HFFc6 (cell line): Measurements from ENCODE around the gene LAMA3. TPM values are rescaled to one million over a fixed set of nuclear protein-coding genes. Genes with fewer than 3 reads are reported as not detected.

Experiments used
- DNase-seq: peaks from one replicate; pipeline ENCODE4 v3.0.0-alpha.2; 2018
- H3K27ac Mint-ChIP-seq: 2 replicates; pipeline ENCODE4 v1.8.0; 2020; ENCODE audit warnings: mild to moderate bottlenecking, mixed read lengths
- H3K27me3 Mint-ChIP-seq: 2 replicates; pipeline ENCODE4 v1.8.0; 2021; ENCODE audit warnings: mild to moderate bottlenecking, moderate library complexity, mixed read lengths; ENCODE audit not compliant: insufficient read depth
- H3K36me3 Mint-ChIP-seq: 2 replicates; pipeline ENCODE4 v1.8.0; 2021; ENCODE audit warnings: low read depth, mixed read lengths
- H3K4me1 Mint-ChIP-seq: 2 replicates; pipeline ENCODE4 v1.8.0; 2020; ENCODE audit warnings: low read depth, mixed read lengths
- H3K4me3 Mint-ChIP-seq: 2 replicates; pipeline ENCODE4 v1.8.0; 2020; ENCODE audit warnings: mild to moderate bottlenecking, moderate library complexity, mixed read lengths
- H3K9me3 Mint-ChIP-seq: 2 replicates; pipeline ENCODE4 v1.8.0; 2020; ENCODE audit warnings: mild to moderate bottlenecking, mixed read lengths
- CTCF ChIP-seq: fragments of 200-600 bp; sonication (generic); IDR thresholded peaks from 2 replicates; pipeline ENCODE4 v1.5.0; 2021; ENCODE audit warnings: antibody characterized with exemption, mild to moderate bottlenecking
- total RNA-seq, 6 experiments: library from RNA; stranded (reverse); fragmentation: NEBNext Ultra II Directional; extraction: Animal tissue kit (Norgen Biotek cat#: 25700); gene quantifications; 2 replicates in 1 of 6; 3 replicates in 5 of 6; pipeline ENCODE4 v1.2.3, GENCODE V29; 2021

Gene LAMA3
- total RNA-seq, 6 experiments from 2014 or later = 0.46 to 1.6 (median 0.54) TPM

- Mint-ChIP-seq H3K27ac (peak overlapping the region; percentile 29), H3K36me3 (no peaks in the 10 kb centered on the region), H3K9me3 (no peaks in the 10 kb centered on the region), H3K27me3 (peaks cover 2% of the 10 kb centered on the region; the same call in 1 of the 2 replicates), H3K4me3 (no peak overlapping the region), H3K4me1 (peaks cover 66% of the 10 kb centered on the region)
- no peak for DNase-seq
- TF ChIP-seq CTCF = no peak
Observed at GRCh38 chr18:23825496-23825895, 136.2 kb downstream of the LAMA3 start.

DNA sequence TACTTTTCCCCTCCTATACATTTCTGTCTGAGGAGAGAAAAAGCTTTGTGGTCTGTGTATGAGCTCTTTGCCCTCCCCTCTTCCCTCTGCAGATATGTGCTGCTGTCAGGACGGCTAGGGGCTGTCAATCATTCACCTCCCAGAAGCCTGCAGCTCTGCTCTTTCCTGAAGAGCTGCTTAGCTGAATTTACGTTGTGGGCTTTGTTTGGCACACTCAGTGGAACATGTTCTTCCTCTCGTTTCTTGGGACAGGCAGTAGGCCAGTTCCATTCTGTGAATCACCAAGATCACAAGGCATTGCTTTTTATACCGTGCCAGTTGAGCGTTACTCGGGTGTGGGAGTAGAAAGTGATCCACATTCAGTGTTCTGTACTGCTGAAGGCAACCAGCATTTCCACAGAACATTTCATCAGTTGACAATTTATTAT is 136.7 kb downstream of the LAMA3 start:
- peak overlapping the region; percentile 71 for H3K27ac Mint-ChIP-seq
- H3K4me3 Mint-ChIP-seq = peak overlapping the region; percentile 16; the same call in 1 of the 2 replicates
- peak; percentile 73 for DNase-seq
- H3K4me1 Mint-ChIP-seq = peaks cover 66% of the 10 kb centered on the region
- no peaks in the 10 kb centered on the region for H3K36me3 Mint-ChIP-seq
- TF ChIP-seq CTCF = no peak
- no peaks in the 10 kb centered on the region for H3K9me3 Mint-ChIP-seq
- peaks cover 2% of the 10 kb centered on the region; the same call in 1 of the 2 replicates for H3K27me3 Mint-ChIP-seq

DNA sequence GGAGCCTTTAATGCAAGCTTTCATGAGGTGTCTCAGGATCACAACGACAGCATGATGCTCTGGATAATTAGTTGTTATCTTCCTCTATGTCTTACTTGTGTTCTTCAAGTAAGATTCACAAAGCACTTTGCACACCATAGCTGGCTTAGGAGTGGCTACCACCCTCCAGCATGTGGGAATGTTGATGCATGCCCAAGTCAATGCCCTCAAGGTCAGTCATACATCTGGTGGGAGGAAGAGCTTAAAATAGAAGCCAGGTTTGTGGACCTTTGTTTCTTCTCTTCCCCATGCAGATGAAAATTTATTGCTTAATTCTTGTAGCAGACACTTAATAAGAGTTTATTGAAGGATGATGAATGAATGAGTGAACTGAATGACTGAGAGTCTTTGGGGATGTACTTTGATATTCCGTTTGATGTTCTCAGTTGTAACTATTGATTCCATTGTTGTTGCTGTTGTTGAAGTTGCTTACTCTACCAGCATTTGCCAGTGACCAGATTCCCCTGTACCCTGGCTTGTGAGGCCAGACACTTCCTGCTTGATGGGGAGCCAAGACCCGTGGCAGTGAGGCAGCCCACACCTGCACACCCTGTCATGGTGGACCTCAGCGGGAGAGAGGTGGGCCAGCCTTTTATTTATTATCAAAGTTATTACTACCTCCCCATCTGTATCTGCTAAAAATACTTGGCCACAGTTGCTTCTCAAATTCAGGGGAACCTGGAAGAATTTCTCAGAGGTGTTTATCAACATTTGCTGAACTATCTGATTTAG is 137.8 kb downstream of the LAMA3 start:
- H3K27ac Mint-ChIP-seq = peak overlapping the region; percentile 24; the same call in 1 of the 2 replicates

DNA sequence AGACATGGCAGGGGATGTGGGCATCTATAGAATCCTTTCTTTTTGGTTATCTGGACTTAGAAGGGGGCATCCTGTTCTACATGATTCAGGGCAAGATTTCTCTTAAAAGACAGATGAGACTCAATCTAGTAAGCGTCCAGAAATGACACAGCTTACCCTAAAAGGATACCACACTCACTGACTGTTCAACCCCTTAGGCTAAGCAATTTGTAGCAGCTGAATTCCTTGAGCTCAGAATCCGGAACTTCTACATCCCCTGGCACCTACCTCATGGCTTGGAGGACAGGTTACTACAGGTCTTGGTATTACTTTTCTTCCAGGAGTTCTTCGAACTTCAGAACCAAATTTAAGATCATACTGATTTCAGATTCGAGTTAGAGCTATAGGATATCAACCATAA is 138.4 kb downstream of the LAMA3 start:
- TF ChIP-seq CTCF = no peak
- Mint-ChIP-seq H3K4me3 (no peak overlapping the region), H3K27ac (peak overlapping the region; percentile 24; the same call in 1 of the 2 replicates), H3K4me1 (peaks cover 60% of the 10 kb centered on the region), H3K36me3 (no peaks in the 10 kb centered on the region), H3K27me3 (no peaks in the 10 kb centered on the region), H3K9me3 (no peaks in the 10 kb centered on the region)
- no peak for DNase-seq

More for the DNA sequence above, 137.8 kb downstream of the LAMA3 start:
- no peak for TF ChIP-seq CTCF
- no peak for DNase-seq
- H3K36me3 Mint-ChIP-seq = no peaks in the 10 kb centered on the region
- H3K27me3 Mint-ChIP-seq = no peaks in the 10 kb centered on the region
- no peaks in the 10 kb centered on the region for H3K9me3 Mint-ChIP-seq
- H3K4me3 Mint-ChIP-seq = no peak overlapping the region
- H3K4me1 Mint-ChIP-seq = peaks cover 66% of the 10 kb centered on the region

DNA sequence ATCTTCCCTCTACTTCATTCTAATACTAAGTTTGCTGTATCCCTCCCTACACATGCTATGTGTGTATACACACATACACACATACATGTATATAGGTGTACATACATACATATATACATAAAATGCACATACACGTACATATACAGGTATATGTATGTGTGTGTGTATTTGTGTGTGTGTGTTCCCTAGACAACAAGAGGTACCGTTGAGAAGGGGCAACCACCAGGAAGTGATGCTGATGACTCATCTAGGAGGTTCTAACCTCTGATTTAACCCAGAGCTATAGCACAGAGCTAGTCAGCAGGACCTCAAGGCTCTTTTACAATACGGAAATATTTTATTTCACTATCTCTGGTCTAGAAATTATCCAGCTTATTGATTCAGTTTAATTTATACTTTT is 139.2 kb downstream of the LAMA3 start:
- TF ChIP-seq CTCF = no peak
- H3K27ac Mint-ChIP-seq = peak overlapping the region; percentile 69
- H3K4me3 Mint-ChIP-seq = no peak overlapping the region
- H3K27me3 Mint-ChIP-seq = no peaks in the 10 kb centered on the region
- peak; percentile 60 for DNase-seq
- H3K9me3 Mint-ChIP-seq = no peaks in the 10 kb centered on the region
- no peaks in the 10 kb centered on the region for H3K36me3 Mint-ChIP-seq
- H3K4me1 Mint-ChIP-seq = peaks cover 53% of the 10 kb centered on the region
